DOHH2 (cell line): ENCODE results near the gene IGF1R.

Experiments
- CTCF ChIP-seq: fragments of 200-600 bp; sonication (generic); IDR thresholded peaks from one replicate; pipeline ENCODE4 v1.5.1; 2014; ENCODE audit warnings: antibody characterized with exemption, mild to moderate bottlenecking, low read depth, low read length; ENCODE audit not compliant: poor library complexity, severe bottlenecking
- EZH2phosphoT487 ChIP-seq: fragments of 200-600 bp; sonication (generic); IDR thresholded peaks from 2 replicates; pipeline ENCODE4 v1.6.1; 2017; ENCODE audit warnings: borderline replicate concordance, mild to moderate bottlenecking, antibody characterized with exemption, low read length, moderate library complexity, mixed read lengths

DNA sequence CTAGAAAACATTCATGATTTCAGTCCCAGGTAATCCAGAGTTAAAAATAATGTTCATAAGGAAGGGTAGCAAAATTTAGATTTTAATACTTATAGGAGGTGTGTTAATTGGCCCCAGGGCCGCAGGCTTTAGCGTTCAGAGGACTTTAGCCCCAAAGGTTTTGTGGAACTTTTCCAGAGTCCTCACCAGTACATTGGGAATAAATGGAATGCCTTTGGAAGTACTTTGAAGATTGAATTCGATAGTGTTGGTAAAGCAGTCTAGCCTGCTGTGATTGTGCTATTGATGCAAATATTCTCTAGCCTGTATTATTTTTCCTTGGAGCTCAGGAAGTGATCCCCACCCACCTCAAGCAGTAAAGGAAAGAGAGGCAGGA lies 137.1 kb downstream of the IGF1R start:
- TF ChIP-seq CTCF = no peak
- no peak for TF ChIP-seq EZH2phosphoT487
